Measurements from ENCODE around the gene ARAP1.

The ARAP1 gene

GRCh38 chr11:72740562-72741428 is 11.4 kb downstream of the ARAP1 start:
- Histone ChIP-seq H3K9me3 (replicated peaks; ENCODE audit: insufficient read depth, low read length) (no peaks in the 10 kb centered on the region), H3K27me3 (replicated peaks; ENCODE audit: insufficient read depth, low read length) (no peaks in the 10 kb centered on the region), H2AFZ (ENCODE audit: low read length) (no peak overlapping the region), H3K9me2 (replicated peaks; ENCODE audit: insufficient read depth, low read length) (no peaks in the 10 kb centered on the region), H3K9ac (ENCODE audit: low read length) (no peak overlapping the region), H3K36me3 (replicated peaks; ENCODE audit: insufficient read depth, low read length) (no peaks in the 10 kb centered on the region), H3K27ac (ENCODE audit: low read length) (no peak overlapping the region), H4K20me1 (ENCODE audit: insufficient read depth, low read length) (no peaks in the 10 kb centered on the region), H3F3A (ENCODE audit: insufficient read depth, low read length) (no peaks in the 10 kb centered on the region), H3K4me2 (ENCODE audit: low read depth, low read length) (no peak overlapping the region), H3K4me1 (ENCODE audit: low read length) (no peaks in the 10 kb centered on the region), H3K79me2 (ENCODE audit: low read length) (no peaks in the 10 kb centered on the region), H3K4me3 (ENCODE audit: low read length) (no peak overlapping the region)
- TF ChIP-seq EZH2 (optimal IDR thresholded peaks at IDR 0.05; ENCODE audit: low read depth, low read length) (no peak), CTCF (IDR thresholded peaks at IDR 0.05; ENCODE audit: low read length) (no peak), EZH2phosphoT487 (IDR thresholded peaks at IDR 0.05; ENCODE audit: low read length) (no peak)
- no peak for DNase-seq

GRCh38 chr11:72740060-72740424 is 12.2 kb downstream of the ARAP1 start:
- Histone ChIP-seq H4K20me1 (ENCODE audit: insufficient read depth, low read length) (no peaks in the 10 kb centered on the region), H3K9me3 (replicated peaks; ENCODE audit: insufficient read depth, low read length) (no peaks in the 10 kb centered on the region), H3K79me2 (ENCODE audit: low read length) (no peaks in the 10 kb centered on the region), H3K27me3 (replicated peaks; ENCODE audit: insufficient read depth, low read length) (no peaks in the 10 kb centered on the region), H3K27ac (ENCODE audit: low read length) (no peak overlapping the region), H3F3A (ENCODE audit: insufficient read depth, low read length) (no peaks in the 10 kb centered on the region), H3K4me3 (ENCODE audit: low read length) (no peak overlapping the region), H3K36me3 (replicated peaks; ENCODE audit: insufficient read depth, low read length) (no peaks in the 10 kb centered on the region), H3K9ac (ENCODE audit: low read length) (no peak overlapping the region), H3K4me1 (ENCODE audit: low read length) (no peaks in the 10 kb centered on the region), H2AFZ (ENCODE audit: low read length) (no peak overlapping the region), H3K4me2 (ENCODE audit: low read depth, low read length) (no peak overlapping the region), H3K9me2 (replicated peaks; ENCODE audit: insufficient read depth, low read length) (no peaks in the 10 kb centered on the region)
- DNase-seq: no peak
- TF ChIP-seq EZH2phosphoT487 (IDR thresholded peaks at IDR 0.05; ENCODE audit: low read length) (no peak), EZH2 (optimal IDR thresholded peaks at IDR 0.05; ENCODE audit: low read depth, low read length) (no peak), CTCF (IDR thresholded peaks at IDR 0.05; ENCODE audit: low read length) (no peak)

GRCh38 chr11:72739240-72740059 is 12.8 kb downstream of the ARAP1 start:
- Histone ChIP-seq H4K20me1 (ENCODE audit: insufficient read depth, low read length) (no peaks in the 10 kb centered on the region), H3K9ac (ENCODE audit: low read length) (no peak overlapping the region), H3K27ac (ENCODE audit: low read length) (no peak overlapping the region), H3F3A (ENCODE audit: insufficient read depth, low read length) (no peaks in the 10 kb centered on the region), H3K4me1 (ENCODE audit: low read length) (no peaks in the 10 kb centered on the region), H2AFZ (ENCODE audit: low read length) (no peak overlapping the region), H3K9me3 (replicated peaks; ENCODE audit: insufficient read depth, low read length) (no peaks in the 10 kb centered on the region), H3K36me3 (replicated peaks; ENCODE audit: insufficient read depth, low read length) (no peaks in the 10 kb centered on the region), H3K27me3 (replicated peaks; ENCODE audit: insufficient read depth, low read length) (no peaks in the 10 kb centered on the region), H3K4me2 (ENCODE audit: low read depth, low read length) (no peak overlapping the region), H3K4me3 (ENCODE audit: low read length) (no peak overlapping the region), H3K9me2 (replicated peaks; ENCODE audit: insufficient read depth, low read length) (no peaks in the 10 kb centered on the region), H3K79me2 (ENCODE audit: low read length) (no peaks in the 10 kb centered on the region)
- TF ChIP-seq EZH2 (optimal IDR thresholded peaks at IDR 0.05; ENCODE audit: low read depth, low read length) (no peak), EZH2phosphoT487 (IDR thresholded peaks at IDR 0.05; ENCODE audit: low read length) (no peak), CTCF (IDR thresholded peaks at IDR 0.05; ENCODE audit: low read length) (no peak)
- DNase-seq: no peak
